Activated CD8-positive, alpha-beta memory T cell treated with anti-CD3 and anti-CD28 coated beads for 36 hours (primary cell): Measurements from ENCODE around the gene USP11. TPM values are rescaled to one million over a fixed set of nuclear protein-coding genes. Genes with fewer than 3 reads are reported as not detected.

Experiments
- CTCF ChIA-PET: fragments of 350-600 bp; sonication (Branson Sonifier 250); formaldehyde crosslinking; loops from one replicate; lab custom pipeline; 2021; ENCODE audit warnings: antibody characterized with exemption; lab: Charles Lee
- POLR2A ChIA-PET: fragments of 350-600 bp; sonication (Branson Sonifier 250); formaldehyde crosslinking; loops from one replicate; lab custom pipeline; 2021; ENCODE audit warnings: antibody characterized with exemption; lab: Charles Lee
- total RNA-seq, 2 experiments: library from RNA; stranded (reverse); gene quantifications; one replicate each; pipeline ENCODE4 v1.2.3, GENCODE V29; 2021

USP11 gene
- total RNA-seq, 2 experiments from 2014 or later: 40.7 to 45.0 TPM

DNA sequence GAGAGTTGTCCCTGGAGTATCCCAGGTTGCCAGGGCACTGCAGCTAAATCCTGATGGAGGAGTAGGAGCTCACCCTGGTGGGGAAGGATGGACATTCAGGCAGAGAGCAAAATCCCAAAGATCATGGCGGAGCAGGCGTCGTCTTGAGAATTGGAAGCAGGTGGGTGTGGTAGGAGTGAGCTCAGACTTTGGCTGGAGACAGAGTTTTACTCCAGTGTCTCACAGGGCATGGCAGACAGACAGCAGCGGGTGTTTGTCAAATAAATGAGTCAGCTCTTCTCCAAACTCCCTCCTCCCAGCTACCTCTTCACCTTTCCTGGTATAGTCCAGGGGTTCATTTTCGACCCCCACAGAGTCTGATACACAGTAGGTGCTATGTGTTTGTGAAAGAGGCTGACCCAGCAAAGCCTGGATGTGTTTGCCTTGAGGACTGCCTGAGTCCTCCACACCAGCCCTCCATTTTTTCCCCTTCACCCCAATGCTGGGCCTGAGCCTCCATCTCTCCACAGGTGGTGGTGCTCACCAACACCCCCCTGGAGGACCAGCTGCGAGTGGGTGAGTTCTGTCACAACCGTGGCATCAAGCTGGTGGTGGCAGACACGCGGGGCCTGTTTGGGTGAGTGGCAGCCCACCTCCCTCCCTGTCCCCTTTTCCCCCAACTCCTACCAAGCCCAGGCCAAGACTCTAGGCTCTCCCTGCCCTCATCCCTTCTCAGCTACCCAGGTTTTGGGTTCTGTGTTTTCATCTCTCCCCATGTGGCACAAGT lies 32.2 kb upstream of the USP11 start:
- POLR2A ChIA-PET: no interaction called here
- CTCF ChIA-PET: no interaction called here

DNA sequence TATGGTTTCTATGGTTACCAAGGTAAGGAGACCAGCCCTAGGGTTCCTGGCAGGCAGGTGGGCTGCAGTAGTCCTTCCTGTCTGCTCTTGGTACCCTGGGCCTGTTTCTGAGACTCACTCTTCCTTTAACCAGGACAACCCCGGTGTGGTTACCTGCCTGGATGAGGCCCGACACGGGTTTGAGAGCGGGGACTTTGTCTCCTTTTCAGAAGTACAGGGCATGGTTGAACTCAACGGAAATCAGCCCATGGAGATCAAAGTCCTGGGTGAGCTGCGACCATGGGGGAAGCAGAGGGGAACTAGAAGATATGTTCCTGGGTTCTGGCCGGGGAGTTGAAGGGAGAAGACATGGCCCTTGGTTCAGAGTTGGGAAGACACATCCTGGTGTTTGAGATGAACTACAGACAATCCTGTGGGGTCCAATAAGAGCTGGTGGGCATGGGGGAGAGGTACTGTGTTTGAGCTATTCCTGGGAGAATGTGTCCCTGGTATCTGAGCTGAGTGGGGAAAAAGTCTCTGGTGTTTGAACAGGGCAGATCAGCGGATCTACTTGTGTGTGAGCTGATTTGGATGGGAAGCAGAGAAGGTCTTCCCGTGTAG lies 31.4 kb upstream of the USP11 start:
- POLR2A ChIA-PET: no interaction called here
- CTCF ChIA-PET: no interaction called here

DNA sequence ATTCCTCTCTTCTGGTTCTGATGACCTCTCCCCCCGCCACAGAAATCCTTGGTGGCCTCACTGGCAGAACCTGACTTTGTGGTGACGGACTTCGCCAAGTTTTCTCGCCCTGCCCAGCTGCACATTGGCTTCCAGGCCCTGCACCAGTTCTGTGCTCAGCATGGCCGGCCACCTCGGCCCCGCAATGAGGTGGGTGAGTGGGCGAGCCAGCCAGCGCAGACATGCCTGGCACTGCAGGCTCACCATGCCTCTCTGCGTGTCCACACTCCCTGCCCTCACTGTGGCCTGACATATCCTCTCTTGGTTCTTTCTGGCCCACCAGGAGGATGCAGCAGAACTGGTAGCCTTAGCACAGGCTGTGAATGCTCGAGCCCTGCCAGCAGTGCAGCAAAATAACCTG lies 30.5 kb upstream of the USP11 start:
- ChIA-PET CTCF (no interaction called here), POLR2A (no interaction called here)

DNA sequence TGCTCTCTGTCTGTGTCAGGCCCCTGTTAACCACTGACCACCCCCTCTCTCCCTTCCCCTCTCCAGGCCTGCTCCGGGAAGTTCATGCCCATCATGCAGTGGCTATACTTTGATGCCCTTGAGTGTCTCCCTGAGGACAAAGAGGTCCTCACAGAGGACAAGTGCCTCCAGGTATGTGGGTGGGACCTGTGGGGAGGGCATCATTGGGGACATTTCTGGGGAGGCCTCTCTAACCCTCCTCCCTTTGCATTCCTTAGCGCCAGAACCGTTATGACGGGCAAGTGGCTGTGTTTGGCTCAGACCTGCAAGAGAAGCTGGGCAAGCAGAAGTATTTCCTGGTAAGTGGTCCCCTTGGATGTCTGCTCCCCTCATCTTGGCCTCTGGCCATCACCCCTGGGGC lies 29.9 kb upstream of the USP11 start:
- ChIA-PET CTCF (no interaction called here), POLR2A (no interaction called here)

DNA sequence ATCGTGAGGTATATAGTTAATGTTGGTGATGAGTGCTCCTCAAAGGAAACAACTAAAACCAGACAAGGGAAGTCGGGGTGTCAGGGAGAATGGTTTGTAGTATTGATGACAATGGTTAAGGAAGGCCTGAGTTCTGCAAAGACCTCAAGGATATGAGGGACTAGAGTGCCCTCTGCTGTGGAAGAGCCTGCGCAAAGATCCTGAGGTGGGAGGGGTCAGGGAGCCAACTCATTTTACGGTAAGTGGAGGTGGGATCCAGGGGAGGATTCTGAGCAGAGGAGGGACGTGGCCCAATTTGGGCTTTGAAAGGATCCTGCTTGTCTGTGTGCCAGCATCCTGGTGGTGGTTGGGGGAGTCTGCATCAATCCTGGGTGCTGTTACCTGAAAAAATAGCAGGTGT lies 27.8 kb upstream of the USP11 start:
- POLR2A ChIA-PET: no interaction called here
- CTCF ChIA-PET: no interaction called here

DNA sequence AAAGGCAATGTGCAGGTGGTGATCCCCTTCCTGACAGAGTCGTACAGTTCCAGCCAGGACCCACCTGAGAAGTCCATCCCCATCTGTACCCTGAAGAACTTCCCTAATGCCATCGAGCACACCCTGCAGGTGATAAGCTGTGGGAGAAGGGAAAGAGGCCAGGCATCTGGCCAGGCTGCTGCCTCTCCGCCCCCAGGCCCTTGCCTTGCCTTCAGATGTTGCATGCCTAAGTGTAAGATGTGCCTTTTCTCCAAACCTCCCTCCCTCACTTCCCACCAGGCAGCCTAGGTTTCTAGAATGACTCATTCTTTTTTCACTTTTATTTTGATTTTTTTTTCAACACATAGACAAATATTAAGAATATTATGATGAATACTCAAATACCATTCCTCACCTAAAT lies 26.5 kb upstream of the USP11 start:
- POLR2A ChIA-PET: interaction anchor here (1.0 kb wide), 1 partner anchor 12 kb away, joined by 4 read pairs; no protein-coding TSS in a partner anchor
- CTCF ChIA-PET: no interaction called here

DNA sequence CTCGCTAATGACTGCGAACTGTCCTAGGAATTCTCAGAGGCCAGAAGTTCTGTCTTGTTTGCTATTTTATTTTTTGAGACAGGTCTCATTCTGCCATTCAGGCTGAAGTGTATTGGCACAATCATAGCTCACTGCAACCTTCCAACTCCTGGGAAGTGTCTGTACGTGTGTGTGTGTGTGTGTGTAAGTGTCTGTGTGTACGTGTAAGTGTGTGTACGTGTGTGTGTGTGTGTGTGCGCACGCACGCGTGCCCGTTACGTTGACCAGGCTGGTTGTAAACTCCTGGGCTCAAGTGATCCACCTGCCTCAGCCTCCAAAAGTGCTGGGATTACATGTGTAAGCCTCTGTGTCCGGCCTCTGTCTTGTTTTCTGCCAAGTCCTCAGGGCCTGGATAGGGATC lies 24.7 kb upstream of the USP11 start:
- CTCF ChIA-PET: no interaction called here
- POLR2A ChIA-PET: interaction anchor here (1.0 kb wide), 1 partner anchor 10 kb away, joined by 3 read pairs; the partner anchor contains the start of gene CDK16

DNA sequence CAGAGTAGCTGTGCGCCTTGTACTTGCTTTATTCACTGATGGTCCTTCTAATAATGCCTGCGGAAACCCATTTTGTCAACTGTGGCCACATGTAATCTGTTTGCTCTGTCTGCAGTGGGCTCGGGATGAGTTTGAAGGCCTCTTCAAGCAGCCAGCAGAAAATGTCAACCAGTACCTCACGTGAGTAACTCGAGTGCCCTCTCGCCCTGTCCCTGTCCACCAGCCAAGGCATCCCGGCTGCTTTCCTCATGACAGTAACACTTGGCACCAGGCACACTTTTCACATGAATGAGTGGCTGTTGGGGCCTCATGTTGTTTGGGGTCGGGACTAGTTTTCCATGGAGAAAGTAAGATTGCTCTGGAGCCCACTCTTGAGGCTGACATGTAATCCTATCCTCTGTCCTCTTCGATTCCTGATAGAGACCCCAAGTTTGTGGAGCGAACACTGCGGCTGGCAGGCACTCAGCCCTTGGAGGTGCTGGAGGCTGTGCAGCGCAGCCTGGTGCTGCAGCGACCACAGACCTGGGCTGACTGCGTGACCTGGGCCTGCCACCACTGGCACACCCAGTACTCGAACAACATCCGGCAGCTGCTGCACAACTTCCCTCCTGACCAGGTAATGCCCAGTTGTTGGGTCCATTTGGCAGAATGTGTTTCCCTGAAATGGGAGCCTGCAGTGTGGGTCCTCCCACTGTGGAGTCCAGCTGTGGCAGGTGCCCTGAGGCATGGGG lies 23.1 kb upstream of the USP11 start:
- ChIA-PET POLR2A (no interaction called here), CTCF (no interaction called here)

DNA sequence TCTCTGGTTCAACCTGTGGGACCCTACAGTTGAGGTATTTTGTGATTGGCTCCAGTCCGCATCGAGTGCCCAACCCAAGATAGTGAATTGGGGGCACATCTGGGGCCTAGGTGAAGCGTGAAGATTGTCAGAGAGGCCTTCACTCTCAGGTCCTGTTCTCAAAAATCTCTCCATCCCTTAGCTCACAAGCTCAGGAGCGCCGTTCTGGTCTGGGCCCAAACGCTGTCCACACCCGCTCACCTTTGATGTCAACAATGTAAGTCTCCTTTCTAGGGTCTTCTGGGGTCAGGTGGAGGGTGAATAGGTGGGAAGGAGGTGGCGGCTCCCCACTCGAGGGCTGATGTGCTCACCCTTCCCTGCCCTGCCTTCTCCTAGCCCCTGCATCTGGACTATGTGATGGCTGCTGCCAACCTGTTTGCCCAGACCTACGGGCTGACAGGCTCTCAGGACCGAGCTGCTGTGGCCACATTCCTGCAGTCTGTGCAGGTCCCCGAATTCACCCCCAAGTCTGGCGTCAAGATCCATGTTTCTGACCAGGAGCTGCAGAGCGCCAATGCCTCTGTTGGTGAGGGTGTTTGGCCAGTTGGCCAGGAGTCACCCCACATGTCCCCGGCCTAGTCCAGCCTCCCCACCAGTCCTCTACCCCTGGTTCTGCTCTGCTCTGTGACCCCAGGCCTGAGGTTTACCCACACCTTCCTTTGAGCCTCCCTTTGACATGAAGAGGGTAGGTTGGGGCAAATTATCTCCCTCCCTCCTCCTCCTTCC lies 22.0 kb upstream of the USP11 start:
- POLR2A ChIA-PET: no interaction called here
- CTCF ChIA-PET: no interaction called here

DNA sequence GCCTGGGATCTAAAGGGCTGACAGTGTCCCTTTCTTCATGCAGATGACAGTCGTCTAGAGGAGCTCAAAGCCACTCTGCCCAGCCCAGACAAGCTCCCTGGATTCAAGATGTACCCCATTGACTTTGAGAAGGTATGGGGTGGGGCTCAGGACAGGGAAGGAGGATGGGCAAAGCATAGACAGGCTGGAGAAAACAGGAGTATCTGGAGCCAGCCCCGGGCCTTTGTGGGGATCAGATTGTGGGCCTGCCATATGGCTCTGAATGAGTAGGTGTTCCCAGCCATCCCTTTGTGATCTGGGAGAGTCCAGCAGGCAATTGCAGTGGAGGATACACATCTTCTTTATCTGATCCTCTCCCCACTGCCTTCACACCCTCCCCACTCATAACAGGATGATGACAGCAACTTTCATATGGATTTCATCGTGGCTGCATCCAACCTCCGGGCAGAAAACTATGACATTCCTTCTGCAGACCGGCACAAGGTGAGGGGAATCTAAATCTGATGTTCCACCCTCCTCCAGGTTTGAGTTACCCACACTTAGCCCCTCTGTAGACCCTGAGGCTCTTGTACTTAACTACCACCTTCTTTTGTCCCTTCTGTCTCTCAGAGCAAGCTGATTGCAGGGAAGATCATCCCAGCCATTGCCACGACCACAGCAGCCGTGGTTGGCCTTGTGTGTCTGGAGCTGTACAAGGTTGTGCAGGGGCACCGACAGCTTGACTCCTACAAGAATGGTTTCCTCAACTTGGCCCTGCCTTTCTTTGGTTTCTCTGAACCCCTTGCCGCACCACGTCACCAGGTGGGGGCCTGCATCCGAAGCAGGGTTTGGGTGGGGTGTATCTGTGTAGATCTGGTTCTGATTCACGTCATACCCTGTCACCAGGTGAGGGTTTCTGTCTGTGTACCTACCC lies 20.2 kb upstream of the USP11 start:
- ChIA-PET CTCF (no interaction called here), POLR2A (no interaction called here)

DNA sequence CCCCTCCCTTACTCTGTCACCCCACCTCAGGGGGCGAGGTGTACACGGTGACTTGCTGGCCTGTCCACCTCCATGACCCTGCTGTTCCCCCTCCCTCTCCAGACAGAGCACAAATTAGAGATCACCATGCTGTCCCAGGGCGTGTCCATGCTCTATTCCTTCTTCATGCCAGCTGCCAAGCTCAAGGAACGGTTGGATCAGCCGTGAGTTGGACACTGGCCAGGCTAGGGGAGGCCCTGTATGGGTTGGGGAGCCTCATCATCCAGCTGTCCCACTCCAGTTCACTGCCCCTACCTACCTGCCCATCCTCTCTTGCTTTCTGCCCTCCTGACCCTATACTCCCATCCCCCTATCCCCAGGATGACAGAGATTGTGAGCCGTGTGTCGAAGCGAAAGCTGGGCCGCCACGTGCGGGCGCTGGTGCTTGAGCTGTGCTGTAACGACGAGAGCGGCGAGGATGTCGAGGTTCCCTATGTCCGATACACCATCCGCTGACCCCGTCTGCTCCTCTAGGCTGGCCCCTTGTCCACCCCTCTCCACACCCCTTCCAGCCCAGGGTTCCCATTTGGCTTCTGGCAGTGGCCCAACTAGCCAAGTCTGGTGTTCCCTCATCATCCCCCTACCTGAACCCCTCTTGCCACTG lies 18.3 kb upstream of the USP11 start:
- POLR2A ChIA-PET: interaction anchor here (1.0 kb wide), 1 partner anchor 18 kb away, joined by 3 read pairs; the partner anchor contains the start of gene USP11
- CTCF ChIA-PET: no interaction called here

DNA sequence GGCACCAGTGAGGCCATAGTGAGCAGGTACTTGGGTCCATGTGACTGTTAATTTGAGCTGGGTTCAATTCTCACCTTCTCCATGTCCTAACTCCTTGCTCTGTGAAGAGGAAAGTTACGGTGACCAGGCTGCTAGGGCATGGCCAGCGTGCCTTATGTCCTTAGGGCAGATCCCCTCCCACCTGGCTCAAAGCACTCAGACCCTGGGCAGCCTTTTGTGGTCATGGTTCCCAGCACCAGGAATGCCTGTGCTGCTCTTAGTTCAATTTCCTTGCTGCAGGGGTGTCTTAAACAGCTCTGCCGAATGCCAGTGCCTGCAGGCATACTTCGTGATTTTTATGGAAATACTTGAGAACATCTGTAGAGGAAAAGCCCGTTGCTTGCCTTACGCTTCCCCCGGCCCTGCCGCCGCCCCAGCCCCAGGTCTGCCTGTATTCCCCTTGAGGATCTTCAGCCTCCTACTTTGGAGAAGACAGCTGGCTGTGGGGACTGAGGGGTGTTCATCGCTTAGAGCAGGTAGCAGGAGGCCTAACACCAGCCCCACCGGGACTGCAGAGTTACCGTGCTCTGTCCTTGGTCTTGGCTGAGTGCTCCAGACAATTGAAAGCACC lies 17.4 kb upstream of the USP11 start:
- CTCF ChIA-PET: no interaction called here

DNA sequence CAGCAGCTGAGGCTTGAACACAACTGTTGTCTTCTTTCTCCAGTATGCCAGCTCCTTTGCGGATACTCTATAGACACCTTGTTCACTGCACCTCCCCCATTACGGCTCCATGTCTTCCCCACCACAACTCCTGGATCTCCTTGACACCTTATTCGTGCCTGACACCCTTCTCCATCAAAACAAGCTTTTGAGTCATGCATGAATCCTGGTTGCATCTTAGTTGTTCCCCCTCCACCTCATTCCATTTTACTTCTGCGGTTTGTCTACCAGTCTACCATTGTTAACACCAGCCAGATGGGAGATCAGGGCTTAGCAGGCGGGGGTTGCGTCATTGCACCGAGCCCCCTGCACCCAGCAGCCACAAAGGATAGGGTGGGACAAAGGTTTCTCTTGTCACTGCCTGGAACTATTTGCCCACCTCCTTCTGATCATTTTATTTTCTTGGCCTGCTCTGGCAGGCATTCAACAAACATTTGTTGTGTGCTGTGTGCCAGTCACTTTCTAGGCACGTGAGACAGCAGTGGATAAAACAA lies 16.4 kb upstream of the USP11 start:
- ChIA-PET CTCF (no interaction called here), POLR2A (interaction anchor here (2.6 kb wide), 1 partner anchor 17 kb away, joined by 13 read pairs; the partner anchor contains the start of gene USP11)

More for the DNA sequence above, 17.4 kb upstream of the USP11 start:
- POLR2A ChIA-PET: interaction anchor here (1.0 kb wide), 1 partner anchor 17 kb away, joined by 3 read pairs; the partner anchor contains the start of gene USP11

DNA sequence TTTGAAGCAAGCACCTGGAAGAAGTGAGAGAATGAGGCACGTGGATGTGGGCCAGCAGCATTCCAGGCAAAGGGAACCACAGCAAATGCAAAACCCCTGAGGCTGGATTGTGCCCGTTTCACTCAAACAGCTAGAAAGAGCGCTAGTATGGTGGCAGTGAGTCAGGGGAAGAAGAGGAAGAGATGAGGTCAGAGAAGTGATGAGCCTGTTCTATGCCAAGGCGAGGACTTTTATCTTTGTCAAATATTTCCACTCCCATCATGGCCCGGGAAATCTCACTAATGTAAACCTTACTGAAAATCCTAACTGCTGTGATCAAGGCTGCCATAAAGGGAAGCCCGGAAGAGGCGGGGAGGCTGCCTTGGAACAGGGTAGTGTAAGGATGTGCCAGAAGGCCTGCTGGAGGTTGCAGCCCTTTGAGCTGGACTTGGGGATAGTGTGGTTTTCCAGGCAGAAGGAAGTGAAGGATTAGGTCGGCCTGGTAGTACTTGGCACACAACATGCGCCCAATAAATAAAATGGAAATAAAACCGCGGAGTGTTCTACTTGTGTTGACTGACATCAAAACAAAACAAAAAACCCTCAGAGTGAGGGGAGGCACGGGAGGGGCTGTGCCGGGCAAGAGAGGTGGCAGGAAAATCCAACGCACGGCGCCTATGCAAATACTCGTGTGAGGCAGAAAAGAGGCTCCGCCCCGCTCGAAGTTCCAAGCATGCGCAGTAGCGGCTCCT lies 15.5 kb upstream of the USP11 start:
- ChIA-PET CTCF (interaction anchor here (0.6 to 1.0 kb wide), 4 partner anchors 26 to 241 kb away, joined by 3 to 6 read pairs (median 4); no protein-coding TSS in a partner anchor), POLR2A (interaction anchor here (0.6 to 2.6 kb wide), 5 partner anchors 9 to 167 kb away, joined by 3 to 13 read pairs (median 4); partner anchors contain the start of gene USP11)

DNA sequence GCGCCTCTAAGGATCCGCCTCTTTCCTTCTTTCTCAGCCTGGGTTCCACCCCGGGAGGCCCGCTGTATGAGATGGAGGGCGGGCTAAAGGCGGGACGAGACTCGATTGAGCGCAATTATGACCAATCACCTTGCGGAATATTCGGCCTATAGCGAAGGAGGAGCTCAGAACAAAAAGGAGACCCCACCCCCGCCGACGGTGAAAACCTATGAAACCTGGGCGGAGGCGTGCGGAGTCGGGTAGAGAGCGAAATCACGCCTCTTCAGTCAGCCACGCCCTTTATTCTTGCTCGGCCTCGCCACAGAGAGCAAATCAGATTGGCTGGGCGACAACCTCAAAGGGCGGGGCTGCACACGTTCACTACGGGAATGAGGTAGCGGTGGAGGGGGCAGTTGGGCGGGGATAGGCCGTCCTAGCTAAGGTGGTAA lies 14.9 kb upstream of the USP11 start:
- ChIA-PET CTCF (interaction anchor here (0.6 to 1.0 kb wide), 4 partner anchors 27 to 241 kb away, joined by 3 to 6 read pairs (median 4); no protein-coding TSS in a partner anchor), POLR2A (interaction anchor here (0.6 to 2.6 kb wide), 5 partner anchors 9 to 166 kb away, joined by 3 to 13 read pairs (median 4); partner anchors contain the start of gene USP11)
